Measurements from ENCODE around the gene CDH13. TPM values are rescaled to one million over a fixed set of nuclear protein-coding genes. Genes with fewer than 3 reads are reported as not detected.

Gene CDH13
- total and polyA plus RNA-seq, 9 of the 15 experiments (the other 6 are each of a cell fraction or from before 2014, with no cell fraction given), result 0.03 TPM; not detected in 8

GRCh38 chr16:82605863-82606620 is 20.7 kb upstream of the CDH13 start:
- no peaks in the 10 kb centered on the region for H3K79me2 ChIP-seq (ENCODE audit: control insufficient read depth, insufficient read depth, low read length)
- no peak for DNase-seq (ENCODE audit: extremely low read depth in 1 of 4, low spot score in 3 of 4)
- H3K9ac ChIP-seq (ENCODE audit: insufficient read depth in 1 of 2, low read depth in 2 of 2, low read length in 2 of 2), result no peak overlapping the region
- no peaks in the 10 kb centered on the region for H3K9me1 ChIP-seq (ENCODE audit: control insufficient read depth, insufficient read depth, low read length)
- H3K9me3 ChIP-seq (replicated peaks; ENCODE audit: control insufficient read depth, insufficient read depth, low read depth, low read length), result no peaks in the 10 kb centered on the region
- WGBS (ENCODE audit: insufficient coverage, low coverage, missing lambda C conversion rate), result under 1% methylated on average over 15 of the region's 15 CpGs
- no peak overlapping the region for H2AFZ ChIP-seq (ENCODE audit: low read depth, low read length)
- no peak overlapping the region for H3K27ac ChIP-seq (ENCODE audit: extremely low read depth, low read depth, low read length)
- H4K20me1 ChIP-seq (replicated peaks; ENCODE audit: control insufficient read depth, insufficient read depth, low read length), result no peaks in the 10 kb centered on the region
- ChIA-PET POLR2A (no interaction called here), CTCF (ENCODE audit: low intra/inter-chr PET ratio) (no interaction called here)
- in situ Hi-C loops (cut with MboI), result no loop called here
- no peaks in the 10 kb centered on the region for H3K36me3 ChIP-seq (ENCODE audit: control insufficient read depth, insufficient read depth, low read length)
- no peaks in the 10 kb centered on the region for H3K27me3 ChIP-seq (ENCODE audit: control insufficient read depth in 2 of 2, insufficient read depth in 2 of 2, low read length in 2 of 2)
- no peak for FAIRE-seq
- TF ChIP-seq ZNF263 (CRISPR knock-in tag; IDR thresholded peaks at IDR 0.05; ENCODE audit: borderline replicate concordance) (no peak), RBFOX2 (IDR thresholded peaks at IDR 0.05; ENCODE audit: low read depth, low read length) (no peak), ZFP1 (CRISPR knock-in tag; IDR thresholded peaks at IDR 0.05) (no peak), ZNF785 (CRISPR knock-in tag; IDR thresholded peaks at IDR 0.05) (no peak), ZZZ3 (IDR thresholded peaks at IDR 0.05) (no peak), SMAD3 (CRISPR knock-in tag; conservative IDR thresholded peaks at IDR 0.05) (no peak), MAFF (IDR thresholded peaks at IDR 0.05; ENCODE audit: low read length) (no peak), ETS2 (tag; IDR thresholded peaks at IDR 0.05; ENCODE audit: borderline replicate concordance, poor library complexity, severe bottlenecking) (no peak), EGR1 (conservative IDR thresholded peaks at IDR 0.05) (no peak), CEBPZ (IDR thresholded peaks at IDR 0.05; ENCODE audit: borderline replicate concordance, low read depth, low read length) (no peak), ZNF57 (CRISPR knock-in tag; IDR thresholded peaks at IDR 0.05) (no peak)
- TF ChIP-seq, protein P1, sequence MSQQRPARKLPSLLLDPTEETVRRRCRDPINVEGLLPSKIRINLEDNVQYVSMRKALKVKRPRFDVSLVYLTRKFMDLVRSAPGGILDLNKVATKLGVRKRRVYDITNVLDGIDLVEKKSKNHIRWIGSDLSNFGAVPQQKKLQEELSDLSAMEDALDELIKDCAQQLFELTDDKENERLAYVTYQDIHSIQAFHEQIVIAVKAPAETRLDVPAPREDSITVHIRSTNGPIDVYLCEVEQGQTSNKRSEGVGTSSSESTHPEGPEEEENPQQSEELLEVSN (IDR thresholded peaks at IDR 0.05; ENCODE audit: borderline replicate concordance in 1 of 2, extremely low read depth in 1 of 2, insufficient read depth in 1 of 2, insufficient read length in 1 of 2, low read depth in 1 of 2, low read length in 1 of 2, poor library complexity in 1 of 2, severe bottlenecking in 1 of 2), result no peak
- H3K4me1 ChIP-seq (replicated peaks in 1 of 2; ENCODE audit: control insufficient read depth in 2 of 2, insufficient read depth in 2 of 2, low read length in 2 of 2), result no peaks in the 10 kb centered on the region
- intact Hi-C loops (cut with micrococcal nuclease), result no loop called here
- no peak for ATAC-seq
- H3K4me2 ChIP-seq (ENCODE audit: insufficient read depth, low read length), result no peak overlapping the region
- no peak overlapping the region for H3K4me3 ChIP-seq
- no TSS peak for BruUV-seq (replicated peaks)

Data from K562 (cell line).